Measurements from ENCODE around the gene PTPN11.

DNA sequence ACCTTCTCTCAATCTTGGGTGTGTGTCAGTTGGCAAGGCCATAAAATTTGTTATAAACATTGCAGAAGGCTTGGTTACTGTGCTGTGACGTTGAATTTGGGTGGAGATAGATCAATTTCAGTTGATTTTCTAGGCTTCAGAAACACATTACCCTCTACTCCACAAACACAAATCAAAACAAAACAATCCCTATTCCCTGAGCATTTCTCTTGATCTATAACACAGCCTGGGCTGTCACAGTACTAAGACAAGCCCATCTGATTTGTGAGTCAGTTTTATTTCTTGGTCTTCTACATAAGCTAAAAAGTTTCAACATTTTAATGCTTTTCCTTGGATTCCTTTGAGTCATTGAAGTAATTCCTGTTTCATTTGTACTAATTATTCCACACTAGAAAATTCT, 79.8 kb downstream of the PTPN11 start:
- TF ChIP-seq EZH2 (IDR thresholded peaks at IDR 0.05; ENCODE audit: insufficient read depth, poor library complexity, severe bottlenecking) (no peak), EZH2phosphoT487 (IDR thresholded peaks at IDR 0.05; ENCODE audit: insufficient read depth, low read depth) (no peak)
